Hindlimb muscle (tissue), 1 donor: ENCODE measurements around the gene PFN1. TPM values are rescaled to one million over a fixed set of nuclear protein-coding genes. Genes with fewer than 3 reads are reported as not detected.
"Not testable (repeated sequence)": the region's sequence is repeated elsewhere in the genome, so short reads cannot be mapped to it uniquely, and the experiment has no call there.

Source experiments
- DNase-seq: peaks from one replicate; pipeline ENCODE4 v3.0.0-alpha.2; 2013
- polyA plus RNA-seq: library from polyadenylated mRNA; unstranded; fragments of 120-200 nt; gene quantifications from one replicate; pipeline ENCODE4 v1.2.1, GENCODE V29; 2013; ENCODE audit not compliant: insufficient read length

Gene PFN1
- polyA plus RNA-seq, 1 donor = 432 TPM

GRCh38 chr17:4920351-4921048 lies 27.8 kb downstream of the PFN1 start:
- DNase-seq = no peak

GRCh38 chr17:4919511-4920047 lies 28.8 kb downstream of the PFN1 start:
- no peak for DNase-seq

- DNase-seq = not testable (repeated sequence)
These were observed 33.8 kb downstream of the PFN1 start for GRCh38 chr17:4914551-4914950.

- no peak for DNase-seq
These were observed 34.3 kb downstream of the PFN1 start for GRCh38 chr17:4913994-4914393.

- DNase-seq = peak; percentile 90
These were observed 39.4 kb downstream of the PFN1 start for GRCh38 chr17:4908711-4909496.

- DNase-seq = no peak
These were observed 40.0 kb downstream of the PFN1 start for GRCh38 chr17:4908301-4908700.

- not testable (repeated sequence) for DNase-seq
These were observed 41.7 kb downstream of the PFN1 start for GRCh38 chr17:4906642-4907041.

GRCh38 chr17:4903051-4903818 lies 45.1 kb downstream of the PFN1 start, which contains the start of gene CHRNE:
CHRNE (minus strand) TSS chr17:4903098; CDS start chr17:4903063, 35 bp downstream.
- DNase-seq = peak; percentile 80

GRCh38 chr17:4902540-4902939 lies 45.8 kb downstream of the PFN1 start:
- DNase-seq = no peak

- DNase-seq = peak; percentile 49
These were observed 46.5 kb downstream of the PFN1 start for GRCh38 chr17:4901648-4902344.

- DNase-seq = no peak
These were observed 47.2 kb downstream of the PFN1 start for GRCh38 chr17:4901108-4901647.

GRCh38 chr17:4900231-4901107 lies 47.9 kb downstream of the PFN1 start:
- peak; percentile 61 for DNase-seq

- peak; percentile 79 for DNase-seq
These were observed 48.7 kb downstream of the PFN1 start, which contains the start of gene C17orf107 for GRCh38 chr17:4899341-4900230. C17orf107 (plus strand) TSS chr17:4899536; CDS start chr17:4899763, 227 bp downstream.

GRCh38 chr17:4898927-4899326 lies 49.4 kb downstream of the PFN1 start:
- no peak for DNase-seq

GRCh38 chr17:4898351-4898750 lies 50.0 kb downstream of the PFN1 start:
- no peak for DNase-seq

- no peak for DNase-seq
These were observed 50.5 kb downstream of the PFN1 start for GRCh38 chr17:4897785-4898184.

GRCh38 chr17:4897198-4897687 lies 51.1 kb downstream of the PFN1 start:
- no peak for DNase-seq

GRCh38 chr17:4896332-4897197 lies 51.8 kb downstream of the PFN1 start:
- DNase-seq = no peak
